NCI-H226 (cell line): ENCODE data around the gene C17orf107.
"Not testable (repeated sequence)": the region's sequence is repeated elsewhere in the genome, so short reads cannot be mapped to it uniquely, and the experiment has no call there.

ENCODE experiments used
- DNase-seq: peaks from one replicate; pipeline ENCODE4 v3.0.0-alpha.2; 2015

The C17orf107 gene

GRCh38 chr17:4901108-4901647 is 1.8 kb downstream of the C17orf107 start:
- no peak for DNase-seq

DNA sequence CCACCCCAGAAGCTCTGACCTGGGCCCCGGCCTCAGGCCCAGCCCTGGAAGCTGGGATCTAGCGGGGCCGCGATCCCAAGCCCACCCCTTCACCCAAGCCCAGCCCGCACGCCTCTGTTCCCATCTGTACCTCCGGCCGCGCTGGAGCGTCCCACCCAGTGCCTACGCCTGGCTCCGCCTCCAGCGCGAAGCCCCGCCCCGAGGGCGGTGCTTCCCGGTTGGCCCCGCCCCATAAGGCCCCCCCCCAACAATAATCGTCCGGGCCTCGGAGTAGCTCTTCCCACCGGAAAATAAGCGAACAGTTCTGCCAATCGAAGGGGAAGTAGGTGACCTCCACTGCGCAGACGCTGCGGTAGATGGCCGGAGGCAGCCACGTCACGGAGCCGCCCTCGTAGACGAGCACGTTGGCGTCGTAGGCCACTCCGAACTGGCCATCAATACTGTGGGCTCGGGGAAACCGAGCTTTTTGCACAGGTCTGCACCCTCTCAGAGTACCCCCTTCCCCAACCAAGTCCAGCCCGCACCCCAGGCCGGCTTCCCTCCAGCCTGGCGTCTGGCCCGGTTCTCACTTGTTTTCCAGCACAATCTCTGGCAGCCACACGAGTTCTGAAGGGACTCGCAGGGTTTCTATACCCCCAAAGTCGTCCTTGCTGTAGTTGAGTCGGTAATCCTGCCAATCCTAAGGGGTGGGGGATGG is 2.5 kb downstream of the C17orf107 start:
- DNase-seq = no peak

- DNase-seq = no peak
Observed at GRCh38 chr17:4902540-4902939, 3.2 kb downstream of the C17orf107 start.

GRCh38 chr17:4903051-4903818 is 3.9 kb downstream of the C17orf107 start, which contains the start of gene CHRNE:
Gene CHRNE, minus strand, starts transcription at chr17:4903098. Its CDS starts 35 bp downstream, at chr17:4903063.
- peak; percentile 43 for DNase-seq

GRCh38 chr17:4906642-4907041 is 7.3 kb downstream of the C17orf107 start:
- not testable (repeated sequence) for DNase-seq

- no peak for DNase-seq
Observed at GRCh38 chr17:4908301-4908700, 9.0 kb downstream of the C17orf107 start.

DNA sequence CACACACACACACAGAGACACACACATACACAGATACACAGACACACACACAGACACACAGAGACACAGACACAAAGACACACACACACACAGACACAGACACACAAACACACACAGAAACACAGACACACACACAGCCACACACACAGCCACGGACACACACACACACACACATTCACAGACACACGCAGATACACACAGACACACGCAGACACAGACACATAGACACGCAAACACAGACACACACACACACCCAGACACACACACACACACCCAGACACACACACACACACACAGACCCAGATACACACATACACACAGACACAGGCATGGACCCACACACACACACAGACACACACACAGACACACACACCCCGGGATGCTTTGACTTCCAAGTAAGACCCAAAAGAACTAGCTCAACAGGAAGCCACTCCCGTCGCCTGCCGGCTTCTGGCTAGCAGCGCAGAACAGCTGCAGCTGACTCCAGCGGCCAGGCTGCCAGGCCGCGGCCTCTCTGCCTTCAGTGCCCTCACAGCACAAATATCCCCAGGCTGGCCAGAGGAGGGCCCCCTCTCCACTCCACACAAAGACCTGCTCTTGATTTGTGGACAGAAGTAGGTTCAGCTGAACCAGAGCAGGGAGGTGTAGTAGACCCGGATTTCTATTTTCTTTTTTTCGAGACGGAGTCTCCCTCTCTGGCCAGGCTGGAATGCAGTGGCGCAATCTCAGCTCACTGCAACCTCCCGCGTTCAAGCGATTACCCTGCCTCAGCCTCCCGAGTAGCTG is 9.6 kb downstream of the C17orf107 start:
- peak; percentile 85 for DNase-seq

- DNase-seq = no peak
Observed at GRCh38 chr17:4913994-4914393, 14.7 kb downstream of the C17orf107 start.

DNA sequence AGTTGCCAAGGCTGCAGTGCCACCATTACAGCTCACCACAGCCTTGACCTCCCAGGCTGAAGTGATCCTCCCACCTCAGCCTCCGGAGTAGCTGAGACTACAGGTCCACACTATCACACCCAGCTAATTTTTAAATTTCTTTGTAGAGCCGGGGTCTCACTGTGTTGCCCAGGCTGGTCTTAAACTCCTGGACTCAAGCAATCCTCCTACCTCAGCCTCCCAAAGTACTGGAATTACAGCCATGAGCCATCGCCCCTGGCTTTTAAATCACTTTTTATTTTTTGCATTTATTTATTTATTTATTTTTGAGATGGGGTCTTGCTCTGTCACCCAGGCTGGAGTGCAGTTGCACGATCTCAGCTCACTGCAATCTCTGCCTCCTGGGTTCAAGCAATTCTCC is 15.2 kb downstream of the C17orf107 start:
- DNase-seq = not testable (repeated sequence)

DNA sequence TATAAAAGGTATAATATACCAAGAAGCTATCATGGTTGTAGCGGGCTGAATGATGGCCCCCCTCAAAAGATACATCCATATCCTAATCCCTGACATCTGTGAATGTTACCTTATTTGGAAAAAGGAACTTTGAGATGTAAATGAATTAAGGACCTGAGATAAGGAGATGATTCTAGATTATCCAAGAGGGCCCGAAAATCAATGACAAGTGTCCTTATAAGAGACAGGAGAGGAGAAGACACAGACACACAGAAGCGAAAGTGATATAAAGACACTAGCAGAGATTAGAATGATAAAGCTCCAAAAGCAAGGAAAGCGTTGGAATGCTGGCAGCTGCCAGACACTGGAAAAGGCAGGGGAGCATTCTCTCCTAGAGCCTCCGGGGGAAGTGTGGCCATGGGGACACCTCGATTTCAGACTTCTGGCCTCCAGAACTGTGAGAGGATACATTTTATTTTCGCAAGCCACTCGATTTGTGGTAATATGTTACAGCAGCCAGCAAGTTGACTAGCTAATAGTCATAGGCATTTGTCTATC is 20.2 kb downstream of the C17orf107 start:
- DNase-seq = no peak

DNA sequence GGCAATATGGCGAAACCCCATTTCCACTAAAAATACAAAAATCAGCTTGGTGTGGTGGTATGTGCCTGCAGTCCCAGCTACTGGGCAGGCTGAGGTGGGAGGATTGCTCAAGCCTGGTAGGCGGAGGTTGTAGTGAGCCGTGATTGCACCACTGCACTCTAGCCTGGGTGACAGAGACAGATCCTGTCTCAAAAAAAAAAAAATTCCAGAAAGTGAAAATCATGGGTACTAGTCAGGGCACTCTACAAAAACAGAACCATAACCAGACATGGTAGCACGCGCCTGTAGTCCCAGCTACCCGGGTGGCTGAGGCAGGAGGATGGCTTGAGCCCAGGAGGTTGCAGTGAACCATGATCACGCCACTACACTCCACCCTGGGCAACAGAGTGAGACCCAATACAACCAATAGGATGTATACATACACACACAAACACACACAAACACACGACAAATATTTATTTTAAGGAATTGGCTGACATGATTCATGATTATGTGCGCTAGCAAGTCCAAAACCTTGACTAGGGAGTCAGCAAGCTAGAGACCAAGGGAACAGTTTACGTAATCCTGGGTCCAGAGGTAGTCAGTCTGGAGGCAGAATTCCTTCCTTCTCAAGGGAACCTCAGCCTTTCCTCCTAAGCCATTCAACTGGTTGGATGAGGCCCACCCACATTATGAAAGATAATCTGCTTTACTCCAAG is 21.2 kb downstream of the C17orf107 start:
- DNase-seq = peak; percentile 60

GRCh38 chr17:4921320-4921719 is 22.0 kb downstream of the C17orf107 start:
- no peak for DNase-seq

DNA sequence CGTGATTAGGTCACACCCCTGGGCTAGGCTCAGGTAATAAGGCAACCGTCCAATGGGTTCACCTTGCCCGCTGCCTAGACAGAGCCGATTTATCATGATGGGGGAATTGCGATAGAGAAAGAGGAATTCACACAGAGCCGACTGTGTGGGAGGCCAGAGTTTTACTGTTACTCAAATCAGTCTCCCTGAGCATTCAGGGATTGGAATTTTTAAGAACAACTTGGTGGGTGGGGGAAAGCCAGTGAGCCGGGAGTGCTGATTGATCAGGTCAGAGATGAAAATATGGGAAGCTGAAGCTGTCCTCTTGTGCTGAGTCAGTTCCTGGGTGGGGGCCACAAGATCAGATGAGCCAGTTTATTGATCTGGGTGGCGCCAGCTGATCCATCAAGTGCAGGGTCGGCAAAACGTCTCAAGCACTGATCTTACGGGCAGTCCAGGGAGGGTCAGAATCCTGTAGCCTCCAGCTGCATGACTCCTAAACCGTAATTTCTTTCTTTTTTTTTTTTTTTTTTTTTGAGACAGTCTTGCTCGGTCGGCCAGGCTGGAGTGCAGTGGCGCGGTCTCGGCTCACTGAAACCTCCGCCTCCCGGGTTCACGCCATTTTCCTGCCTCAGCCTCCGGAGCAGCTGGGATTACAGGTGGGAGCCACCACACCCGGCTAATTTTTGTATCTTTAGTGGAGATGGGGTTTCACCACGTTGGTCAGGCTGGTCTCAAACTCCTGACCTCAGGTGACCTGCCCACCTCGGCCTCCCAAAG is 27.4 kb downstream of the C17orf107 start:
- DNase-seq = not testable (repeated sequence)

- no peak for DNase-seq
Observed at GRCh38 chr17:4928881-4929280, 29.5 kb downstream of the C17orf107 start.

DNA sequence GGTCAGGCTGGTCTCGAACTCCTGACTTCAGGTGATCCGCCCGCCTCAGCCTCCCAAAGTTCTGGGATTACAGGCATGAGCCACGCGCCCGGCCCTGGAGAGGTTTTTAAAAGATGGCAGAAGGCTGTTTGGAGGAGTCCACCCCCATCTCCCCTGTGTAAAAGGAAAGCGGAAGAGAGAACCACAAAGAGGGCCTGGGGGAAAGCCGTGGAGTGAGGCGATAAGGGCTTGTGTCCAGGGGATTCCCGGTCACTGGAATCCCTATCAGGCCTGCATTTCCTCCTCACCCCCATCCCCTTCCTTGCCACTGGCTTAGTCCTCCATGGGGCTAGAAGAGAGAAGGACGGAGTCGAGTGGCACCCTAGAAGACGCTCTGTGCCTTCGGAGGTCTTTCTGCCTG is 32.6 kb downstream of the C17orf107 start, which contains the start of gene GP1BA:
Gene GP1BA (plus strand): TSS at position 315 of the 400 bp plus-strand sequence. CDS start 328 bp downstream, outside the sequence.
- DNase-seq = no peak

DNA sequence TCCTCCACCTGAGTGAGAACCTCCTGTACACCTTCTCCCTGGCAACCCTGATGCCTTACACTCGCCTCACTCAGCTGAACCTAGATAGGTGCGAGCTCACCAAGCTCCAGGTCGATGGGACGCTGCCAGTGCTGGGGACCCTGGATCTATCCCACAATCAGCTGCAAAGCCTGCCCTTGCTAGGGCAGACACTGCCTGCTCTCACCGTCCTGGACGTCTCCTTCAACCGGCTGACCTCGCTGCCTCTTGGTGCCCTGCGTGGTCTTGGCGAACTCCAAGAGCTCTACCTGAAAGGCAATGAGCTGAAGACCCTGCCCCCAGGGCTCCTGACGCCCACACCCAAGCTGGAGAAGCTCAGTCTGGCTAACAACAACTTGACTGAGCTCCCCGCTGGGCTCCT is 33.4 kb downstream of the C17orf107 start:
- DNase-seq = no peak

DNA sequence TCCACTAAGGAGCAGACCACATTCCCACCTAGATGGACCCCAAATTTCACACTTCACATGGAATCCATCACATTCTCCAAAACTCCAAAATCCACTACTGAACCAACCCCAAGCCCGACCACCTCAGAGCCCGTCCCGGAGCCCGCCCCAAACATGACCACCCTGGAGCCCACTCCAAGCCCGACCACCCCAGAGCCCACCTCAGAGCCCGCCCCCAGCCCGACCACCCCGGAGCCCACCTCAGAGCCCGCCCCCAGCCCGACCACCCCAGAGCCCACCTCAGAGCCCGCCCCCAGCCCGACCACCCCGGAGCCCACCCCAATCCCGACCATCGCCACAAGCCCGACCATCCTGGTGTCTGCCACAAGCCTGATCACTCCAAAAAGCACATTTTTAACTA is 34.3 kb downstream of the C17orf107 start:
- no peak for DNase-seq

DNA sequence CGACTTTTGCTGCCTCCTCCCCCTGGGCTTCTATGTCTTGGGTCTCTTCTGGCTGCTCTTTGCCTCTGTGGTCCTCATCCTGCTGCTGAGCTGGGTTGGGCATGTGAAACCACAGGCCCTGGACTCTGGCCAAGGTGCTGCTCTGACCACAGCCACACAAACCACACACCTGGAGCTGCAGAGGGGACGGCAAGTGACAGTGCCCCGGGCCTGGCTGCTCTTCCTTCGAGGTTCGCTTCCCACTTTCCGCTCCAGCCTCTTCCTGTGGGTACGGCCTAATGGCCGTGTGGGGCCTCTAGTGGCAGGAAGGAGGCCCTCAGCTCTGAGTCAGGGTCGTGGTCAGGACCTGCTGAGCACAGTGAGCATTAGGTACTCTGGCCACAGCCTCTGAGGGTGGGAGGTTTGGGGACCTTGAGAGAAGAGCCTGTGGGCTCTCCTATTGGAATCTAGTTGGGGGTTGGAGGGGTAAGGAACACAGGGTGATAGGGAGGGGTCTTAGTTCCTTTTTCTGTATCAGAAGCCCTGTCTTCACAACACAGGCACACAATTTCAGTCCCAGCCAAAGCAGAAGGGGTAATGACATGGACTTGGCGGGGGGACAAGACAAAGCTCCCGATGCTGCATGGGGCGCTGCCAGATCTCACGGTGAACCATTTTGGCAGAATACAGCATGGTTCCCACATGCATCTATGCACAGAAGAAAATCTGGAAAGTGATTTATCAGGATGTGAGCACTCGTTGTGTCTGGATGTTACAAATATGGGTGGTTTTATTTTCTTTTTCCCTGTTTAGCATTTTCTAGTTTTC is 35.0 kb downstream of the C17orf107 start:
- peak; percentile 58 for DNase-seq

GRCh38 chr17:4935650-4936049 is 36.3 kb downstream of the C17orf107 start:
- no peak for DNase-seq

- no peak for DNase-seq
Observed at GRCh38 chr17:4936436-4936835, 37.1 kb downstream of the C17orf107 start.
